Keratinocyte (primary cell): ENCODE measurements around the gene ITGA11. TPM values are rescaled to one million over a fixed set of nuclear protein-coding genes. Genes with fewer than 3 reads are reported as not detected.

Source experiments
- DNase-seq: peaks from one replicate; pipeline ENCODE4 v3.0.0-alpha.2; 2011; ENCODE audit warnings: low read depth, missing footprints, low spot score
- FAIRE-seq: peaks from 2 replicates; lab custom pipeline; 2011; peaks lifted over from hg19 to GRCh38; lab: Jason Lieb, UNC
- H2AFZ ChIP-seq: 2 replicates; pipeline ENCODE4 v1.6.0; 2012; ENCODE audit warnings: low read length, control low read depth, inconsistent platforms; ENCODE audit not compliant: control insufficient read depth
- H3K27ac ChIP-seq: 2 replicates; pipeline ENCODE4 v1.5.1; 2011; ENCODE audit warnings: low read length; ENCODE audit not compliant: control insufficient read depth, insufficient read depth
- H3K27me3 ChIP-seq: 3 replicates; pipeline ENCODE4 v1.6.0; 2011; ENCODE audit warnings: low read length; ENCODE audit not compliant: control insufficient read depth, insufficient read depth; ENCODE audit errors: extremely low read depth
- H3K36me3 ChIP-seq, 2 experiments: 2 replicates in 1 of 2; 3 replicates in 1 of 2; pipeline ENCODE4 v1.5.1; 2011; ENCODE audit warnings: low read length in 2 of 2, mild to moderate bottlenecking in 1 of 2; ENCODE audit not compliant: control insufficient read depth in 2 of 2, insufficient read depth in 2 of 2; ENCODE audit errors: extremely low read depth in 1 of 2
- H3K4me1 ChIP-seq: 3 replicates; pipeline ENCODE4 v1.5.1; 2011; ENCODE audit warnings: low read length; ENCODE audit not compliant: control insufficient read depth, insufficient read depth; ENCODE audit errors: extremely low read depth
- H3K4me2 ChIP-seq: 3 replicates; pipeline ENCODE4 v1.6.0; 2011; ENCODE audit warnings: low read depth, low read length; ENCODE audit not compliant: control insufficient read depth, insufficient read depth; ENCODE audit errors: extremely low read depth
- H3K4me3 ChIP-seq, 3 experiments: fragments of 200-600 bp in 1 of 3; sonication (generic) in 1 of 3; 2 replicates in 2 of 3; 3 replicates in 1 of 3; pipeline ENCODE4 v1.5.1; 2011 to 2016; ENCODE audit warnings: low read length in 3 of 3, mild to moderate bottlenecking in 3 of 3, control low read depth in 2 of 3, inconsistent platforms in 1 of 3, low read depth in 1 of 3, mixed read lengths in 1 of 3, mixed run types in 1 of 3, moderate library complexity in 1 of 3; ENCODE audit not compliant: control insufficient read depth in 2 of 3, insufficient read depth in 2 of 3; ENCODE audit errors: extremely low read depth in 1 of 3
- H3K79me2 ChIP-seq: 2 replicates; pipeline ENCODE4 v1.6.0; 2012; ENCODE audit warnings: low read length; ENCODE audit not compliant: control insufficient read depth, insufficient read depth
- H3K9ac ChIP-seq: 3 replicates; pipeline ENCODE4 v1.6.0; 2011; ENCODE audit warnings: low read length; ENCODE audit not compliant: control insufficient read depth, insufficient read depth; ENCODE audit errors: extremely low read depth
- H3K9me1 ChIP-seq: 3 replicates; pipeline ENCODE4 v1.6.0; 2011; ENCODE audit warnings: low read length; ENCODE audit not compliant: control insufficient read depth, insufficient read depth; ENCODE audit errors: extremely low read depth
- H3K9me3 ChIP-seq: 2 replicates; pipeline ENCODE4 v1.5.1; 2012; ENCODE audit warnings: low read depth, low read length; ENCODE audit not compliant: control insufficient read depth
- H4K20me1 ChIP-seq: 3 replicates; pipeline ENCODE4 v1.6.0; 2011; ENCODE audit warnings: low read length; ENCODE audit not compliant: control insufficient read depth, insufficient read depth; ENCODE audit errors: extremely low read depth
- EZH2 ChIP-seq: IDR thresholded peaks from one replicate; pipeline ENCODE4 v1.6.1; 2012; ENCODE audit warnings: inconsistent platforms, mild to moderate bottlenecking, low read length, moderate library complexity
- dilution Hi-C: fragments of 300-500 bp; cut with MboI; formaldehyde crosslinking; loops from one replicate; pipeline ENCODE4 v1.7.0; 2020; ENCODE audit warnings: low sequenced_read_pairs; ENCODE audit not compliant: extremely low pct_ligation_motif_present
- polyA plus RNA-seq, 5 experiments: library from polyadenylated mRNA; depleted of rRNA in 3 of 5; stranded (reverse) in 3 of 5; stranded (forward) in 1 of 5; unstranded in 1 of 5; fragments of >200 nt; gene quantifications; 1 replicate in 1 of 5; 2 replicates in 3 of 5; 3 replicates in 1 of 5; pipeline versions ENCODE4 v1.2.1 to v1.2.3, GENCODE V29; 2011 to 2012; ENCODE audit warnings: missing spikeins in 2 of 5, low read depth in 1 of 5, low replicate concordance in 1 of 5
- TF ChIP-seq, protein P1 (sequence below), 3 experiments: IDR thresholded peaks in 1 of 3; conservative IDR thresholded peaks in 1 of 3; optimal IDR thresholded peaks in 1 of 3; 2 replicates in 2 of 3; 3 replicates in 1 of 3; pipeline versions ENCODE3 to v1.5.1; 2011; ENCODE audit warnings: low read length in 3 of 3, mild to moderate bottlenecking in 3 of 3, moderate library complexity in 2 of 3, control low read depth in 1 of 3, inconsistent platforms in 1 of 3; ENCODE audit not compliant: insufficient read depth in 2 of 3; ENCODE audit errors: extremely low read depth in 1 of 3

Gene ITGA11
- polyA plus RNA-seq, 1 donor (not counting 4 experiments of a cell fraction or from before 2014, with no cell fraction given): not detected

DNA sequence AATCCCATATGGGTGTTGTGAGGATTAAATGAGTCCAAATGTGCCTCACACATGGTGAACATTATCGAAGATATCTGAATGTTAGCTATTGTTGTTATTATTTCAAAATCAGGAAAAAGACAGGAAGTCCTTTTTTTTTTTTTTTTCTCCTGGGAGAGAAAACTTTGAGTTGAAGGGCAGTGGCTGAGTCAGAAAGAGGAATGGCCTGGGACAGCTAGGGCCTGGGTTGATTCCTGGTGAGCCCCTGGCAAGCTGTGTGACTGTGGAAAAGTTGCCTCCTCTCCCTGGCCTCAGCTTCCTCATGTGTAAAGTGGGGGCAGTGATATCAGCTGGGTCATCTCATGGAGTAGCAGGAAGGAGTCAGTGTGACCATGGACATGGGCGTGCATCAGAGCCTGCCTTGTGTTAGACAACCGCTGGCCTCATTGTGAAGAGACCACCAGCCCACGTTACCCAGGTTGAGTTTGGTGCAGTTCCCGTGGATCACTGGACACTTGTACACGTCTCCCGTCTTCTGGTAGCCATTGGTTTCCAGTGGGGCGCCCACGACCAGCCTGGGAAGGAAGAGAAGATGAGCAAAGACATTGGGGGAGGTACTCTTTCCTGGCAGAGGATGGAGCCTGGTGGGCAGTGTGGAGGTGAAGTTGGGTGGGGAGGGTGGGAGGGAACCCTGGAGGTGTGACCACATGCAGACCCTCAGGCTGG lies 63.1 kb downstream of the ITGA11 start:
- H3K4me3 ChIP-seq: no peak overlapping the region
- TF ChIP-seq EZH2: no peak
- TF ChIP-seq, protein P1, sequence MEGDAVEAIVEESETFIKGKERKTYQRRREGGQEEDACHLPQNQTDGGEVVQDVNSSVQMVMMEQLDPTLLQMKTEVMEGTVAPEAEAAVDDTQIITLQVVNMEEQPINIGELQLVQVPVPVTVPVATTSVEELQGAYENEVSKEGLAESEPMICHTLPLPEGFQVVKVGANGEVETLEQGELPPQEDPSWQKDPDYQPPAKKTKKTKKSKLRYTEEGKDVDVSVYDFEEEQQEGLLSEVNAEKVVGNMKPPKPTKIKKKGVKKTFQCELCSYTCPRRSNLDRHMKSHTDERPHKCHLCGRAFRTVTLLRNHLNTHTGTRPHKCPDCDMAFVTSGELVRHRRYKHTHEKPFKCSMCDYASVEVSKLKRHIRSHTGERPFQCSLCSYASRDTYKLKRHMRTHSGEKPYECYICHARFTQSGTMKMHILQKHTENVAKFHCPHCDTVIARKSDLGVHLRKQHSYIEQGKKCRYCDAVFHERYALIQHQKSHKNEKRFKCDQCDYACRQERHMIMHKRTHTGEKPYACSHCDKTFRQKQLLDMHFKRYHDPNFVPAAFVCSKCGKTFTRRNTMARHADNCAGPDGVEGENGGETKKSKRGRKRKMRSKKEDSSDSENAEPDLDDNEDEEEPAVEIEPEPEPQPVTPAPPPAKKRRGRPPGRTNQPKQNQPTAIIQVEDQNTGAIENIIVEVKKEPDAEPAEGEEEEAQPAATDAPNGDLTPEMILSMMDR (optimal IDR thresholded peaks at IDR 0.05 in 1 of 3, IDR thresholded peaks at IDR 0.05 in 1 of 3, conservative IDR thresholded peaks at IDR 0.05 in 1 of 3; ENCODE audit: extremely low read depth in 1 of 3, insufficient read depth in 2 of 3, low read length in 3 of 3): no peak
- no peak overlapping the region for H3K27ac ChIP-seq
- DNase-seq: no peak
- no peaks in the 10 kb centered on the region for H4K20me1 ChIP-seq
- no peaks in the 10 kb centered on the region for H3K36me3 ChIP-seq
- no peak overlapping the region for H2AFZ ChIP-seq
- no peak for FAIRE-seq
- H3K9me3 ChIP-seq: no peaks in the 10 kb centered on the region
- dilution Hi-C loops: no loop called here
- peaks cover 31% of the 10 kb centered on the region for H3K27me3 ChIP-seq
- H3K4me1 ChIP-seq: no peaks in the 10 kb centered on the region
- no peak overlapping the region for H3K4me2 ChIP-seq
- H3K9me1 ChIP-seq: no peaks in the 10 kb centered on the region
- no peak overlapping the region for H3K9ac ChIP-seq
- H3K79me2 ChIP-seq: no peaks in the 10 kb centered on the region

DNA sequence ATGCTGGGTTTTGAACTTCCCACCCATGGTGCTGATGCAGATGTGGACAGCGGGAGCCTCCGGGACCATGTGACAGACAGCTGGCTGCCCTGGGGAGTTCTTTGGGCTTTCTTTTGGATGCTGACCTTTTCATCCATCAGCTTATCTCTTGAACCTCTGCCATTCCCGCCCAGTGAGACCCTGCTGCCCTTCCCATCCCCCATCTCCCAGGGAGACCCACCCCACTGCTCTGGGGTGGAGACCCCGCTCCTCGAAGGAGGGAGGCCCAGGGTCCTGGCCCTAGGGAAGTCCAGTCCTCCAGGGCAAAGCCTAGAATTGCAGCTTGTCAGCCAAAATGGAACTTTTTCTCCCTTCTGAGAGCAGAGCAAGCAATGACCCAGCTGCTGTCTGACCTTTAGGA lies 64.0 kb downstream of the ITGA11 start:
- H3K36me3 ChIP-seq: no peaks in the 10 kb centered on the region
- no peak for TF ChIP-seq EZH2
- TF ChIP-seq, protein P1 (optimal IDR thresholded peaks at IDR 0.05 in 1 of 3, IDR thresholded peaks at IDR 0.05 in 1 of 3, conservative IDR thresholded peaks at IDR 0.05 in 1 of 3; ENCODE audit: extremely low read depth in 1 of 3, insufficient read depth in 2 of 3, low read length in 3 of 3): no peak
- no peaks in the 10 kb centered on the region for H3K9me1 ChIP-seq
- H3K27ac ChIP-seq: no peak overlapping the region
- H3K79me2 ChIP-seq: no peaks in the 10 kb centered on the region
- H4K20me1 ChIP-seq: no peaks in the 10 kb centered on the region
- peaks cover 31% of the 10 kb centered on the region for H3K27me3 ChIP-seq
- H3K4me1 ChIP-seq: no peaks in the 10 kb centered on the region
- no peaks in the 10 kb centered on the region for H3K9me3 ChIP-seq
- no peak overlapping the region for H3K4me2 ChIP-seq
- FAIRE-seq (no peak), DNase-seq (no peak)
- H3K4me3 ChIP-seq: no peak overlapping the region
- dilution Hi-C loops: no loop called here
- H2AFZ ChIP-seq: no peak overlapping the region
- H3K9ac ChIP-seq: no peak overlapping the region
